Erythroblast (primary cell): ENCODE measurements around the gene ST6GALNAC3.

Experiments
- GATA1 ChIP-seq: IDR thresholded peaks from 2 replicates; pipeline ENCODE4 v1.6.1; 2011; ENCODE audit warnings: low read depth, mild to moderate bottlenecking, control low read depth, low read length, moderate library complexity
- POLR2A ChIP-seq: IDR thresholded peaks from 2 replicates; pipeline ENCODE4 v1.6.1; 2011; ENCODE audit warnings: mild to moderate bottlenecking, low read length

GRCh38 chr1:76625886-76626678 is 551.5 kb downstream of the ST6GALNAC3 start:
- TF ChIP-seq POLR2A (no peak), GATA1 (no peak)
